ENCODE data around the gene CAMTA1. TPM values are rescaled to one million over a fixed set of nuclear protein-coding genes. Genes with fewer than 3 reads are reported as not detected.
"Not testable (repeated sequence)": the region's sequence is repeated elsewhere in the genome, so short reads cannot be mapped to it uniquely, and the experiment has no call there.

CAMTA1 gene
- polyA plus RNA-seq, 1 experiment = 64.9 TPM

GRCh38 chr1:7408771-7409150 is 623.5 kb downstream of the CAMTA1 start:
- no peak for TF ChIP-seq CTCF (IDR thresholded peaks at IDR 0.05; ENCODE audit: low read depth, low read length)
- POLR2A ChIA-PET = no interaction called here
- CTCF ChIA-PET = interaction anchor here (1.7 kb wide), 1 partner anchor 19 kb away, joined by 4 read pairs; no protein-coding TSS in a partner anchor
- H3K27ac ChIP-seq (ENCODE audit: low read depth, low read length) = no peak overlapping the region
- H3K4me3 ChIP-seq (ENCODE audit: low read depth, low read length) = no peak overlapping the region
- no peaks in the 10 kb centered on the region for H3K27me3 ChIP-seq (ENCODE audit: control insufficient read depth, insufficient read depth, low read length)
- H3K9me3 ChIP-seq (ENCODE audit: control insufficient read depth, insufficient read depth, low read length) = no peaks in the 10 kb centered on the region; the same call in 1 of the 2 replicates
- DNase-seq (ENCODE audit: low read depth, low spot score) = no peak

- Histone ChIP-seq H3K27me3 (ENCODE audit: control insufficient read depth, insufficient read depth, low read length) (no peaks in the 10 kb centered on the region), H3K9me3 (ENCODE audit: control insufficient read depth, insufficient read depth, low read length) (no peaks in the 10 kb centered on the region; the same call in 1 of the 2 replicates), H3K4me3 (ENCODE audit: low read depth, low read length) (no peak overlapping the region), H3K27ac (ENCODE audit: low read depth, low read length) (no peak overlapping the region)
- no peak for TF ChIP-seq CTCF (IDR thresholded peaks at IDR 0.05; ENCODE audit: low read depth, low read length)
- no peak for DNase-seq (ENCODE audit: low read depth, low spot score)
- CTCF ChIA-PET = interaction anchor here (1.7 kb wide), 1 partner anchor 18 kb away, joined by 4 read pairs; no protein-coding TSS in a partner anchor
- POLR2A ChIA-PET = no interaction called here
These were observed 624.0 kb downstream of the CAMTA1 start for GRCh38 chr1:7409278-7409677.

- TF ChIP-seq CTCF (IDR thresholded peaks at IDR 0.05; ENCODE audit: low read depth, low read length) = no peak
- Histone ChIP-seq H3K4me3 (ENCODE audit: low read depth, low read length) (no peak overlapping the region), H3K27me3 (ENCODE audit: control insufficient read depth, insufficient read depth, low read length) (no peaks in the 10 kb centered on the region), H3K27ac (ENCODE audit: low read depth, low read length) (no peak overlapping the region), H3K9me3 (ENCODE audit: control insufficient read depth, insufficient read depth, low read length) (no peaks in the 10 kb centered on the region)
- DNase-seq (ENCODE audit: low read depth, low spot score) = no peak
- ChIA-PET POLR2A (no interaction called here), CTCF (interaction anchor here (1.7 kb wide), 1 partner anchor 17 kb away, joined by 4 read pairs; no protein-coding TSS in a partner anchor)
These were observed 624.9 kb downstream of the CAMTA1 start for GRCh38 chr1:7410156-7410555.

- H3K4me3 ChIP-seq (ENCODE audit: low read depth, low read length); H3K27ac ChIP-seq (ENCODE audit: low read depth, low read length); DNase-seq (ENCODE audit: low read depth, low spot score); H3K27me3 ChIP-seq (ENCODE audit: control insufficient read depth, insufficient read depth, low read length); POLR2A ChIA-PET; CTCF ChIA-PET: not testable (repeated sequence)
- peaks cover 14% of the 10 kb centered on the region for H3K9me3 ChIP-seq (ENCODE audit: control insufficient read depth, insufficient read depth, low read length)
These were observed 632.4 kb downstream of the CAMTA1 start for GRCh38 chr1:7417618-7418017.

GRCh38 chr1:7418442-7419080 is 633.3 kb downstream of the CAMTA1 start:
- Histone ChIP-seq H3K9me3 (ENCODE audit: control insufficient read depth, insufficient read depth, low read length) (peaks cover 14% of the 10 kb centered on the region), H3K27me3 (ENCODE audit: control insufficient read depth, insufficient read depth, low read length) (no peaks in the 10 kb centered on the region), H3K27ac (ENCODE audit: low read depth, low read length) (no peak overlapping the region), H3K4me3 (ENCODE audit: low read depth, low read length) (no peak overlapping the region)
- POLR2A ChIA-PET = no interaction called here
- no peak for DNase-seq (ENCODE audit: low read depth, low spot score)
- CTCF ChIA-PET = no interaction called here
- TF ChIP-seq CTCF (IDR thresholded peaks at IDR 0.05; ENCODE audit: low read depth, low read length) = no peak
